ENCODE data around the gene SLC6A17.

Gene SLC6A17

GRCh38 chr1:110125810-110126209, 24.5 kb upstream of the SLC6A17 start:
- TF ChIP-seq USF1 (IDR thresholded peaks at IDR 0.05) = no peak
- TF ChIP-seq TEAD4 (IDR thresholded peaks at IDR 0.05) = no peak
- TF ChIP-seq YY1 (IDR thresholded peaks at IDR 0.05; ENCODE audit: low read depth) = no peak
- no peak for TF ChIP-seq MAX (IDR thresholded peaks at IDR 0.05)
- no peak for TF ChIP-seq NFIC (IDR thresholded peaks at IDR 0.05)
- TF ChIP-seq REST (IDR thresholded peaks at IDR 0.05; ENCODE audit: low read depth) = no peak
- no peak for TF ChIP-seq TCF12 (IDR thresholded peaks at IDR 0.05; ENCODE audit: low read depth)
- TF ChIP-seq RAD21 (IDR thresholded peaks at IDR 0.05; ENCODE audit: low read depth) = no peak
- TF ChIP-seq EGR1 (IDR thresholded peaks at IDR 0.05) = no peak
- no peak for TF ChIP-seq CEBPB (IDR thresholded peaks at IDR 0.05)
- no peak for TF ChIP-seq ZBTB7A (IDR thresholded peaks at IDR 0.05; ENCODE audit: low read depth)

- no peak for TF ChIP-seq USF1 (IDR thresholded peaks at IDR 0.05)
- TF ChIP-seq FOXM1 (IDR thresholded peaks at IDR 0.05; ENCODE audit: borderline replicate concordance, low read depth) = no peak
- TF ChIP-seq ZBTB7A (IDR thresholded peaks at IDR 0.05; ENCODE audit: low read depth) = no peak
- no peak for TF ChIP-seq EGR1 (IDR thresholded peaks at IDR 0.05)
- TF ChIP-seq MAX (IDR thresholded peaks at IDR 0.05) = no peak
- no peak for TF ChIP-seq TAF1 (IDR thresholded peaks at IDR 0.05; ENCODE audit: low read depth)
- no peak for TF ChIP-seq REST (IDR thresholded peaks at IDR 0.05; ENCODE audit: low read depth)
- TF ChIP-seq TEAD4 (IDR thresholded peaks at IDR 0.05) = no peak
- TF ChIP-seq CREB1 (IDR thresholded peaks at IDR 0.05; ENCODE audit: low read depth) = no peak
These were observed 20.1 kb upstream of the SLC6A17 start for GRCh38 chr1:110130113-110130591.

- TF ChIP-seq USF1 (IDR thresholded peaks at IDR 0.05) (no peak), TAF1 (IDR thresholded peaks at IDR 0.05; ENCODE audit: low read depth) (no peak), REST (IDR thresholded peaks at IDR 0.05; ENCODE audit: low read depth) (no peak), NFIC (IDR thresholded peaks at IDR 0.05) (no peak), TCF12 (IDR thresholded peaks at IDR 0.05; ENCODE audit: low read depth) (no peak), FOXM1 (IDR thresholded peaks at IDR 0.05; ENCODE audit: borderline replicate concordance, low read depth) (no peak), TEAD4 (IDR thresholded peaks at IDR 0.05) (no peak), ZBTB7A (IDR thresholded peaks at IDR 0.05; ENCODE audit: low read depth) (no peak), CREB1 (IDR thresholded peaks at IDR 0.05; ENCODE audit: low read depth) (no peak)
These were observed 19.3 kb upstream of the SLC6A17 start for GRCh38 chr1:110130989-110131388.

GRCh38 chr1:110132682-110133081, 17.6 kb upstream of the SLC6A17 start:
- TF ChIP-seq TCF12 (IDR thresholded peaks at IDR 0.05; ENCODE audit: low read depth) (no peak), RAD21 (IDR thresholded peaks at IDR 0.05; ENCODE audit: low read depth) (no peak), ZBTB7A (IDR thresholded peaks at IDR 0.05; ENCODE audit: low read depth) (no peak), EP300 (IDR thresholded peaks at IDR 0.05; ENCODE audit: borderline replicate concordance) (no peak), YY1 (IDR thresholded peaks at IDR 0.05; ENCODE audit: low read depth) (no peak), EGR1 (IDR thresholded peaks at IDR 0.05) (no peak), REST (IDR thresholded peaks at IDR 0.05; ENCODE audit: low read depth) (no peak), CREB1 (IDR thresholded peaks at IDR 0.05; ENCODE audit: low read depth) (no peak), CEBPB (IDR thresholded peaks at IDR 0.05) (no peak), NFIC (IDR thresholded peaks at IDR 0.05) (no peak)

All from Ishikawa (cell line).